Raji (cell line): ENCODE results near the gene TLR9.

ENCODE experiments used
- POLR2A ChIP-seq: IDR thresholded peaks from 2 replicates; pipeline ENCODE4 v1.6.1; 2011; ENCODE audit warnings: low read depth, low read length, control low read depth; ENCODE audit not compliant: insufficient read depth

Gene TLR9

DNA sequence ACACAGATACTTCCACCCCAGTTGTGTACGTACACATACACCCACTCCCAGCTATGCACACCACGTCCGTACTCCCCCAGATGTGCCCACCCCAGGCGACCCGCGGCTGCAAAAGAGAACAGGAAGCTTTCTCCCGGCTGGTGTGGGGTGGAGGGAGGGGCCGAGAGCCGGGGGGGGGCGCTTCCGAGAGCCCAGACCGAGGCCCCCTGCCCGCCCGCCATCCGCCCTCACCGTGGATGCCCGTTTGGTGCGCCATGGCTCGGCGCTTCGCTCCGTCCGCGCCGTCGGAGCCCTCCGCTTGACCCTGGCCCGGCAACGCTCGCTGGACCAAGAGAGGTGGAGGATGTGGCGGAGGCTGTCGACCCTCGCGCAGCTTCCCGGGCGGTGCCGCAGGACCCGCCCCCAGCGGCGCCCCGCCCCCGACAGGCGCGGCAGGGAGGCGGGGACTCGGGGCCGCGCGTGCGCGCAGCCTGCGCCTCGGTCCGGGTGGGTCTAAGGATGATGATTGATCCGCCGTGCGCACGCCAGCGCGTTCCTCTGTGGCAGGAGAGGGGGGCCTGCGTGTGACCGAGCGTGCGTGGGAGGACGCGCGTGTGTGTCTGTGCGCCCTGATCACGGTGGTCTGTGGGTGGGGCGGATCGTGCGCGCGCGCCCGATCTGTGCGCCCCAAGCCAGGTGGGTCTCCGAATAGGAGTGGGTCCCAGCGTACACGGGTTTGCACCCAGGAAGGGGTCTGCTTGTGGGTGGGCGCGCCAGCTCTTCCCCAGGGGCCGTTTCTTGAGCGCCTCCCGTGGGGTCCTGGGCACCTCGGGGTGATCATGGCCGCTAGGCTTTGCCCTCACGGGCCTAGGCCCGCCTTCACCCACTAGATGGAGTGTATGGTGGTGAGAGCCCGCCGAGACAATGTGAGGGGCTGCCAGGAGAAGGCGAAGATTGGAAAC, 13.6 kb upstream of the TLR9 start, which contains the start of gene TWF2:
Gene TWF2, minus strand, starts transcription at position 398 of the 941 bp plus-strand sequence. Its CDS starts 142 bp downstream, at position 256.
- TF ChIP-seq POLR2A = peak; percentile 92

DNA sequence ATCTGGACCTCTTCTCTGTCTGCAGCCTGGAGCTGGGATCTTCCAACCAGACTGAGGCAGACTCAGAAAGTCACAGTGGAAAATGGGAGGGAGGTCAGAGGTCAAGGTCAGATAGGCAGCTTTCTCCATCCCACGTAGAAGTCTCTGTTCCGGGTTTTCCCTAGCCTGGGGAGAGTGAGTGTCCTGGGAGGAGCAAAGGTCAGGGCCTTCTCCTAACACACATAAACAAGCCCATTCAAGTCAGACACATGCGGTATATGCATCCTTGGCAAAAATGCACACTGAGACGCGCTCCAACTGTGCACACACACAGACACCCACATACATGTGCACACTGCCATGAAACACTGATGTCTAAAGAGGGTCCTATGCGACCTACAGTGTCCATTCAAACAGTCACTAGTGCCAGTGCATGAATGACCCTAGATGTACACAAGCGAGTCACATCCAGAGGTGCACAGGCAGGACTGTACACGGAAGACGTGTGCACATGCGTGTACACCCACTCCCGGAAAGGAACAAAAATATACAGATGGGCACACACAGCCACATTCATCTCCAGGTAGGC, 12.8 kb upstream of the TLR9 start:
- no peak for TF ChIP-seq POLR2A

DNA sequence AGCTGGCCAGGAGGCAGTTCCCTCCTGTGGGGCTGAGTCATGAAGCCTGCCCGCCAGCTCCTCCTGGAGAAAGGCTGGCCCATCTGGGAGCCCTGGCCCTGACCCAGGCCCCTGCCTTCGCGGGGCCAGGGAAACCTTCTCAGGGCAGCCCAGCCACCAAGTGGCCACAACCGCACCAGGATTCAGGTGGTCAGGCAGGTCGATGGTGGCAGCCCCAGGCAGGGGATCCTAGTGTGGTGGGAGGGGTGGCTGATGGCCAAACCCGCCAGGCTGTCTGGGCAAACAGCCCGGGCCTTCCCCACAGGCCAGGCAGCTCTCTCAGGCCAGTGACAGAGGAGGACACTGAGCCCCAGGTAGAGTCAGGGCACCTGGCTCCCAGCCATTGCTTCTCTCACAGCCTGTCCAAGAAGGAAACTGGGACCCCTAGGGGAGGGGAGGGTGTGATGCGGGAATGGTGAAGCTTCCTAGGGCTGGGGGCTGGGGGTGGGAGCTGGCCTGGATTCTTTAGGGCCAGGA, 12.3 kb upstream of the TLR9 start:
- no peak for TF ChIP-seq POLR2A

DNA sequence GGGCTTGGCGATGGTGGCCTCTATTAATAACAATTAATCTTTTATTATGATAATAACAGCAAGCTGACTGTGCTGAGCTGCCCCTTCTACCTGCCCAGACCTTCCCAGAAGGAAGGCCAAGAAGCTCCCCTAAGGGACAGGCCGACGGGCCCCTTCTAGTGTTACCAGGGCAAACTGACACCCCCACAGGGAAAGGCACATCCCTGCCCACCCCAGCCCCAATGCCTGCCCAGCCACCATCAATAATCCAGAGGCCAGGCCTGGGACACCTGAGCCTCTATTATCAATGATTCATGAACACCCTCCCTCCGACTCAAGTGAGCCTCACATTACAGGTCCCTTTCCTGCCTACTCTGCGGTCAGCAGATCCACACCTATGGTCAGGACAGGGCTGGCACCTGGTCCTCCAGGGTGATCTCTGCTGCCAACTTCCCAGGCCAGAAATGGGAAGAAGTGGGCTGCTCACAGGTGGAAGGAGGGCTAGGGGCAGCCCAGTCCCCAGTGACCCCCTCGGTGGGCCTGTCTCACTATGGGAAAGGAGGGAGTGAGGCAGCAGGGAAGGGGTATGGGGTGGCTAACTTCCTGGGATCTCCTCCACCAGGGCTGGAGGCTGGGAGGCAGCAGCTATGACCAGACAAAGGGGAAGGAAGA, 11.7 kb upstream of the TLR9 start:
- TF ChIP-seq POLR2A = no peak

DNA sequence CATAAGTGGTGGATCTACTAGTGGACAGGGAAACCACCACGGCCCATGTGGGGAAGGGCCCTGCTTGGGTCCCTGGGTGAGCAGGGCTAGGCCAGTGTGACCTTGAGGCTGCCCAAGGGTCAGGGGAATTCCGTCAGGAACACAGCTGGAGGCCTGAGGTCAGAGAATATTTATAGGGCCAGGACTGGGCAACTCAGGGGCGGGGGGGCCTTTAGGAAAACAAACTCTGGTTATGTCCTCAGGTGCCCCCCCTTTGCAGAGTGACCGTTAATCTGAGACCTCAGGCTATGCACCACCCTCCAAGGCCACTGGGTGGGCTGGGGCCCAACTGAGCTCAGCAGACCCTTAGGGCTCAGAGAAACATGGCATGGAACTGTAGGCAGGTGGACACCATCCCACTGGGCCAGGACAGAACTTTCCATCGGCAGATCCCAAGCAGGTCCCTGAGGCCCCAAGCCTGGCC, 11.0 kb upstream of the TLR9 start:
- TF ChIP-seq POLR2A = no peak

DNA sequence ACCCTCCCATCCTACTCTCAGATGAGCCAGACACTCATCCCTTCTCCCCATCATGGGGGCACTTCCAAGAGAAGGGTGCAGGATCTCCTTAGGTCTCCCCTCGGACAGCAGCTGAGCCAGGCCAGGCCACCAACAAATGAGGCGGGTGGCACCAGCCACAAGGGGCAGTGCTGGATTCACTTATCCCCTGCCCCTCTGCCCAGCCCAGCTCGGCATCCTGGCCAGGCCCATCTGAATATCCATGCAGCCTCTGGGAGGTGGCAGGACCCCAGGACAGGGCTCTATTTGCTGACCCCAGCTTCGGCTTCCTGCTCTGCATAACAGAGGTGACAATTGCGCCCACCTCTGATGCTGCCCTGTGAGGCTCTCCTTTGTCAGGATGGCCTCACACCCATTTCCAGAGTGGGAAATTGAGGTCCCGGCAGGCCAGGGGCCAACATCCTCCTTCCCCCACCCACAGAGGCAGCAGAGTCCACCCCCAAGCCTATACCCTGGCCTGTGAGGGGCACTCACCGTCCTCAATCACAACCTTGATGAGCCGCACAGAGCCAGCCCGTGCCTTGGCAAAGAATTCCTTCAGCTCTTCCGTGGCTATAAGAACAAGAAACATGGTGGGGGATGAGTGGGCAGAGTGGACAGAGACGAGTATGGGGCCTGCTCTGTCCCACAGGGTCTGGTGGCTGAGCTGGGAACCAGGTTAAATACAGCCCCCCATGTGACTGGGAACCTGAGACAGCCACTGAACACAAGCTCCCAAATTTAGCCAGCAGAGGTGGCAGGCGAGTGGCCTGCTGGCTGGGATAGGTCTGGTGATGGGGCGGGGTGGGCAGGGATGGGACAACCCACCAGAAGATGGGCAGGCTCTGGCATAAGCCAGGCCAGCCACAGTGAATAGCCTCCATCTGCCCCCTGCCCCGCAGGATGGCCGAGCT, 9.3 kb upstream of the TLR9 start:
- TF ChIP-seq POLR2A = no peak

DNA sequence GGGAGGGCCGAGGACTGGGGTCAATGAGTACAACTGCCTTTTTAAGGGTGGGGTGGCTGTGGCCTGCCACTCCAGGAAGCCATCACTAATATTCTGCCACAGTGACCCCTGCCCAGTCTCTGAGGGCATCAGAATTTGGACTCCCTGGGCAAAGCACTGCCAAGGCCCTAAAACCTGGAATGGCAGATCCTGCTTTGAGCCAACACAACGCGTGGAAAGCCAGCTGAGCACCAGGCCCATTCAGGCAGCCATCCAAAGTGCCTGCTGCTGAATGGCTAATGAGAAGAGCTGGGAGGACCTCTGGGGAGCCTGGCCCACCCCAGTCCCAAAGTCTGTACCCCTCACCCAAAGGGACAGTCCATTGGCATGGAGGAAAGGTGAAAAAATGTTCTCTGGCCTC, 8.5 kb upstream of the TLR9 start:
- TF ChIP-seq POLR2A = no peak

DNA sequence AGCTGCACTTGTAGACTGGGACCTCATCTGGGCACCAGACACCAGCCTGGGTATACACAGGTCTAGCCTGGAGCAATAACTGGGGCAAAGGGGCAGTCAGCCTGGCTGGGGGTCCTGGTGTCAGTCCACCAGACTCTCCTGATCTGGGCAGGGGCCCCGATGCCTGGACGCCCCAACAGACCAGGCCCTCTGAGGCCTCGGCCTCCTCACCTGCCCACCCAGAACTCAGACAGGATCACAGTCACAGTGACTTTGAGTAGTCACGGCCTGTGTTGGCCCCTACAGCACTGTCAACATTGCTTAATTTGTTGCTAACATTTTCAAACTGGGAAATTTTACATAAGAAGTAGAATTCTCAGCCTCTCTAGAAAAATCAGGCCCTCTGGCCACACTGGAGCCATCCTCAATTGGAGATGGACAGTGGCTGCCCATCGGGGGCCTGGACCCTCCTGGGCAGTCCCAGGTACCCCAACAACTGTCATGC, 7.7 kb upstream of the TLR9 start:
- TF ChIP-seq POLR2A = no peak

DNA sequence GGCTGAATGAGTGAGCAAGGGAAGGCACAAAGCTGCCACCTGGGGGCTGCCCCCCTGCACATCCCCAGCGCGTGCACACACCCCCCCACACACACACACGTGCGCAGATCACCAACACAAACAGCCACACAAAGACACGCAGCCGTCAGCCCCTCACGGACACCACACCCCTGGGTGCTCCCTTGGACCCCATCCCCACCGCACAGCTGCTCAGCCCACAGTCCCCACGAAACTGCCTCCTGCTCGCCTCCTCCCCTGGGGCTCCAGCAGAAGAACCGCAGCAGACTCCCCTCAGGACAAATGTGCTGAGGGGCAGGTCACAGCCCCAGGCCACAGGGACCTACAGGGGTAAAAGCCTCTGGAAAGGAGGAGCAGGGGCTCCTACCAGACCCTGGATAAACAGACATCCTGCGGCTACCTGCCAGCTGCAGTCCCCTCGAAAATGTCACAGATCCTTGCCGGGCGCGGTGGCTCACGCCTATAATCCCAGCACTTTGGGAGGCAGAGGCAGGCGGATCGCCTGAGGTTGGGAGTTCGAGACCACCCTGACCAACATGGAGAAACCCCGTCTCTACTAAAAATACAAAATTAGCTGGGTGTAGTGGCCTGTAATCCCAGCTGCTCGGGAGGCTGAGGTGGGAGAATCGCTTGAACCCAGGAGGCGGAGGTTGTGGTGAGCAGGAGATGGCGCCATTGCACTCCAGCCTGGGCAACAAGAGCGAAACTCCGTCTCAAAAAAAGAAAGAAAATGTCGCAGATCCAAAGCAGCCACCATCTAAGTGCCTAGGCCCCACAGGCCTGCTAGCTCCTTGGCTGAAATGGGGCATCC, 7.0 kb upstream of the TLR9 start:
- TF ChIP-seq POLR2A = no peak

DNA sequence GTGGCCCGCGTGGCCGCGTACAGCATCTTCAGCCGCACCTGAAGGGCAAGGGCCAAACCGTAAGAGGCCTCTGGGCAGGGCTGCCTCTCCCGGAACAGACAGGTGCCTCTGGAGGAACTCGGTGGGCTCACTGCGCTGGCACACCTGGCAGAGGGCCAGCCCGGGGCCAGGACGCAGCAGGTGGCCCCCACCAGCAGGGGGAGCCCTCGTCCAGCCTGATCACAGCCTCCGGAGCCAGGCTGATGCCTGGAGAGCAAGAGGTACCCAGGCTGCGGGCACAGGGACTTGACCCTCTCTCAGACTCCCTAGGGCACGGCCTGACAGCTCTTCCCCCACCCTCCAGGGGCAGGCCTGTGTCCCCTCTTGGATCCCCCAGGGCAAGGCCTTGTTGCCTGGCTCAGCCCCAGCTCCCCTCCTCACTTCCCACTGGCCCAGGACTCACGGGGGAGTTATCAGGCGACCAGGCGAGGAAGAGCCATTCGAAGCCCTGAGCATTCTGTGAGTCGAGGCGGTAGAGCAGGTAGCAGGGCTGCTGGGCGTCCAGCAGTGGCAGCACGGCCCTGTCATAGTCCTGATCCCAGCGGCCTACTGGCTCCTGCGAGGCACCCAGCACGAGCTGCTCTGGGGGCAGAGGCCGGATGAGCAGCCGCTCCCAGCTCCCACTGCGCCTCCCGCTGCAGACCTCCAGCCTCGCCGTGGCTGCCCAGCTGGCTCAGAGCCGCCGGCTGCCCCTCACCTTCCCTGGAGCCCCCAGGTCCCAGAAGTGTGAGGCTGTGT, 6.2 kb upstream of the TLR9 start:
- TF ChIP-seq POLR2A = no peak

DNA sequence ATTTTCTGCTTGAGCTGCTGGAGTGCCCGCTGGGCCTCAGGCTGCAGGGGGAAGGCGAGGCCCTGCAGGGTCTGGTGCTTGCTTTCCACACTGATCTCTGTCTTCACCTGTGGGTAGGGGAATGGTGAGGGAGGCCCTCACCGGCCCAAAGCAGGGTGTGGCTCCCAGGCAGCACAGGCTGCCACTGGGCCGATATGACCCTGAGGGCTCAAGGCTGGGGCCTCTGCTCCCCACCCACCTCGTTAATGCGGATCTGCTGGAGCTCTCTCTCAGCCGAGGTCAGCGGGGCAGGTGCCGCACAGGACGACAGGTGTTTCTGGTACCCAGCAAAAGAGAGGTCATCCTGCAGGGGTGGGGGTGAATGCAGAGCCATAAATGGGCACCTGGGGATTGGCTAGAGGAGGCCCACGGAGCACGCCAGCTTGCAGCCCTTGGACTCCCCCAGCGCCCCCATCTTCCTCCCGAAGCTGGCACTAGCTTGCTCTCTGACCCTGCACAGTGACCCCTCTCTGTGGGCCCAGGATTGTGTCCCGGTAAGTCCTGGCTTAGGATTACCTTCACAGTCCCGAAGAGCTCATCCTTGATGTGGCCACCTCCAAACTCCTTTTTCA, 5.5 kb upstream of the TLR9 start:
- TF ChIP-seq POLR2A = 0 out of 2 replicates have a peak, but pooled peaks have one; percentile 13

DNA sequence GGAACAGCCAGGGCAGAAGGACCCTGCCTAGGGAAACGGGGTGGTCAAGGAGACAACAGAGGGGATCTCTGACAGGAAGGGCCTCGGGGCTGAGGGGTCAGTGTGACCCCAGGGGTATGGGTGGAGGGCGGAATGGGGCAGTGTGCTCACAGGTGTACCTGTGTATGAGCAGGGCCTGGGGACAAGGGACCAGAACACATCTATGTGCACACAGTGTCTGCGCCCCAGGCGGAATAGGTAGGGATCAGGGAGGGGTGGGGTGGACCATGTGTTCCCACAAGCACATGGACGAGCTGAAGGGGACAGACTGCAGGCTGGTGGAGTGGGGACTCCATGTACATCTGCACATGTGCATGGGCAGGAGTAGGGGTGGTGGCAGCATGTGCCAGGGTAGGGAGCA, 5.0 kb upstream of the TLR9 start:
- no peak for TF ChIP-seq POLR2A

DNA sequence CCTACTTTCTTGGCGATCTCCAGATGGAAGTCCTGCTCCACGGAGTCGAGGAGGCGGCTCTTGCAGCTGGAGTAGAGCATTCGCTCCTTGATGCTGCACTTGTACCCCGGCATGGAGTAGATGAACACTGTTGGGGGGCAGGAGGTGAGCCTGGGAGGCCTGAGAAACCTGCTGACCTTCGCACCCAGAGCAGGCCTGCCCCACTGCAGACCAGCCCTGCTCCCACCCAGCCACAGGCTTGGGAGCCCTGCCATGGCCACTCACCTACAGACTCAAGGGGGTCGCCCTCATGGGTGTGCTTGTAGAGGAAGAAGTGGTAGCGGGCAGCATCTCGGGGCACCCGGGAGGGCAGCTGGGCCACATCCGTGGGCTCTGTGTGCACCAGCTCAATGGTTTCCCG, 4.2 kb upstream of the TLR9 start:
- no peak for TF ChIP-seq POLR2A
